ENCODE data around the gene ALOX12B. TPM values are rescaled to one million over a fixed set of nuclear protein-coding genes. Genes with fewer than 3 reads are reported as not detected.

The ALOX12B gene
- total and polyA plus RNA-seq, 2 of the 13 experiments (the other 11 are each of a cell fraction or from before 2014, with no cell fraction given) = 0.13 TPM; not detected in 1

- TF ChIP-seq, protein P1, sequence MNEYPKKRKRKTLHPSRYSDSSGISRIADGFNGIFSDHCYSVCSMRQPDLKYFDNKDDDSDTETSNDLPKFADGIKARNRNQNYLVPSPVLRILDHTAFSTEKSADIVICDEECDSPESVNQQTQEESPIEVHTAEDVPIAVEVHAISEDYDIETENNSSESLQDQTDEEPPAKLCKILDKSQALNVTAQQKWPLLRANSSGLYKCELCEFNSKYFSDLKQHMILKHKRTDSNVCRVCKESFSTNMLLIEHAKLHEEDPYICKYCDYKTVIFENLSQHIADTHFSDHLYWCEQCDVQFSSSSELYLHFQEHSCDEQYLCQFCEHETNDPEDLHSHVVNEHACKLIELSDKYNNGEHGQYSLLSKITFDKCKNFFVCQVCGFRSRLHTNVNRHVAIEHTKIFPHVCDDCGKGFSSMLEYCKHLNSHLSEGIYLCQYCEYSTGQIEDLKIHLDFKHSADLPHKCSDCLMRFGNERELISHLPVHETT (CRISPR knock-in tag; conservative IDR thresholded peaks at IDR 0.05) = 0 out of 2 replicates have a peak, but pooled peaks have one; percentile 21
- TF ChIP-seq ZFP37 (CRISPR knock-in tag; IDR thresholded peaks at IDR 0.05; ENCODE audit: borderline replicate concordance) (no peak), ZBTB26 (CRISPR knock-in tag; IDR thresholded peaks at IDR 0.05; ENCODE audit: borderline replicate concordance) (no peak), RCOR2 (CRISPR knock-in tag; IDR thresholded peaks at IDR 0.05) (no peak), TBX2 (CRISPR knock-in tag; IDR thresholded peaks at IDR 0.05; ENCODE audit: borderline replicate concordance) (peak; percentile 44; the same call in 1 of the 2 replicates), ZFP36L1 (CRISPR knock-in tag; IDR thresholded peaks at IDR 0.05) (peak; percentile 36; the same call in 1 of the 2 replicates), ARNT2 (CRISPR knock-in tag; IDR thresholded peaks at IDR 0.05; ENCODE audit: low read depth) (0 out of 2 replicates have a peak, but pooled peaks have one; percentile 15), ZSCAN29 (CRISPR knock-in tag; conservative IDR thresholded peaks at IDR 0.05) (no peak), ZNF772 (CRISPR knock-in tag; IDR thresholded peaks at IDR 0.05) (no peak), PATZ1 (CRISPR knock-in tag; IDR thresholded peaks at IDR 0.05) (no peak), ZNF550 (CRISPR knock-in tag; IDR thresholded peaks at IDR 0.05; ENCODE audit: borderline replicate concordance) (no peak), NFE2L2 (IDR thresholded peaks at IDR 0.05; ENCODE audit: low read length) (no peak)
- TF ChIP-seq, protein P2, sequence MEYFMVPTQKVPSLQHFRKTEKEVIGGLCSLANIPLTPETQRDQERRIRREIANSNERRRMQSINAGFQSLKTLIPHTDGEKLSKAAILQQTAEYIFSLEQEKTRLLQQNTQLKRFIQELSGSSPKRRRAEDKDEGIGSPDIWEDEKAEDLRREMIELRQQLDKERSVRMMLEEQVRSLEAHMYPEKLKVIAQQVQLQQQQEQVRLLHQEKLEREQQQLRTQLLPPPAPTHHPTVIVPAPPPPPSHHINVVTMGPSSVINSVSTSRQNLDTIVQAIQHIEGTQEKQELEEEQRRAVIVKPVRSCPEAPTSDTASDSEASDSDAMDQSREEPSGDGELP (IDR thresholded peaks at IDR 0.05; ENCODE audit: borderline replicate concordance, low read depth) = peak; percentile 10; the same call in 1 of the 2 replicates
- TF ChIP-seq, protein P3, sequence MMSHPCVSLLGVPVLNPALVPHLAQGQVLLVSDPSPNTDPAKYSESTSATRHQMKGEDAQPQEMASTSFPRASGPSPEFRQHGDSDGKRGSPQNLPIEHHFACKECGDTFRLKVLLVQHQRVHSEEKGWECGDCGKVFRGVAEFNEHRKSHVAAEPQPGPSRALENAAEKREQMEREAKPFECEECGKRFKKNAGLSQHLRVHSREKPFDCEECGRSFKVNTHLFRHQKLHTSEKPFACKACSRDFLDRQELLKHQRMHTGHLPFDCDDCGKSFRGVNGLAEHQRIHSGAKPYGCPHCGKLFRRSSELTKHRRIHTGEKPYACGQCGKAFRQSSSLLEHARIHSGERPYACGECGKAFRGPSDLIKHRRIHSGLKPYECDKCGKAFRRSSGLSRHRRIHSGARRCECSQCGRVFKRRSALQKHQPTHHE (CRISPR knock-in tag; IDR thresholded peaks at IDR 0.05; ENCODE audit: borderline replicate concordance) = no peak
- TF ChIP-seq, protein P4, sequence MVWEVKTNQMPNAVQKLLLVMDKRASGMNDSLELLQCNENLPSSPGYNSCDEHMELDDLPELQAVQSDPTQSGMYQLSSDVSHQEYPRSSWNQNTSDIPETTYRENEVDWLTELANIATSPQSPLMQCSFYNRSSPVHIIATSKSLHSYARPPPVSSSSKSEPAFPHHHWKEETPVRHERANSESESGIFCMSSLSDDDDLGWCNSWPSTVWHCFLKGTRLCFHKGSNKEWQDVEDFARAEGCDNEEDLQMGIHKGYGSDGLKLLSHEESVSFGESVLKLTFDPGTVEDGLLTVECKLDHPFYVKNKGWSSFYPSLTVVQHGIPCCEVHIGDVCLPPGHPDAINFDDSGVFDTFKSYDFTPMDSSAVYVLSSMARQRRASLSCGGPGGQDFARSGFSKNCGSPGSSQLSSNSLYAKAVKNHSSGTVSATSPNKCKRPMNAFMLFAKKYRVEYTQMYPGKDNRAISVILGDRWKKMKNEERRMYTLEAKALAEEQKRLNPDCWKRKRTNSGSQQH (CRISPR knock-in tag; IDR thresholded peaks at IDR 0.05; ENCODE audit: low read depth) = no peak
- TF ChIP-seq, protein P5, sequence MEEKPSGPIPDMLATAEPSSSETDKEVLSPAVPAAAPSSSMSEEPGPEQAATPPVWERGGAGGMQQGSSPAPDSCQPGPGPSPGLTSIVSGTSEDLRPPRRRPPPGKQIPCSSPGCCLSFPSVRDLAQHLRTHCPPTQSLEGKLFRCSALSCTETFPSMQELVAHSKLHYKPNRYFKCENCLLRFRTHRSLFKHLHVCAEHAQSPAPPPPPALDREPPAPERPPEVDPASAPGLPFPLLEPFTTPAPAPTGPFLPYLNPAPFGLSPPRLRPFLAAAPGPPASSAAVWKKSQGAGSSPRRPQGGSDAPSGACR (CRISPR knock-in tag; IDR thresholded peaks at IDR 0.05) = no peak
These were observed 31.5 kb upstream of the ALOX12B start (continued) for GRCh38 chr17:8118769-8119580.

Data from HepG2 (cell line).